Muscle of leg (tissue), 11 donors: ENCODE results near the gene DYNLT1. TPM values are rescaled to one million over a fixed set of nuclear protein-coding genes. Genes with fewer than 3 reads are reported as not detected.
"Not testable (repeated sequence)": the region's sequence is repeated elsewhere in the genome, so short reads cannot be mapped to it uniquely, and the experiment has no call there.

Experiments
- DNase-seq: peaks from one replicate; pipeline ENCODE4 v3.0.0; 2013
- H3K27ac ChIP-seq: one replicate; pipeline ENCODE4 v1.5.1; 2013; ENCODE audit warnings: mild to moderate bottlenecking, low read length, control low read depth
- H3K27me3 ChIP-seq: one replicate; pipeline ENCODE4 v1.6.1; 2013; ENCODE audit warnings: low read length; ENCODE audit not compliant: control insufficient read depth, insufficient read depth
- H3K36me3 ChIP-seq: one replicate; pipeline ENCODE4 v1.6.1; 2013; ENCODE audit warnings: low read length; ENCODE audit not compliant: control insufficient read depth, insufficient read depth
- H3K4me1 ChIP-seq: one replicate; pipeline ENCODE4 v1.6.1; 2013; ENCODE audit warnings: low read length; ENCODE audit not compliant: control insufficient read depth, insufficient read depth
- H3K4me3 ChIP-seq: one replicate; pipeline ENCODE4 v1.5.1; 2013; ENCODE audit warnings: low read length, control low read depth
- H3K9me3 ChIP-seq: replicated peaks from 2 replicates; pipeline ENCODE4 v1.6.1; 2013; ENCODE audit warnings: low read depth, low read length; ENCODE audit not compliant: control insufficient read depth
- WGBS: methylation state at CpG from one replicate; pipeline ENCODE4 v1.1.5; 2013; ENCODE audit warnings: missing lambda C conversion rate; ENCODE audit not compliant: insufficient coverage; 5-methylcytosine and 5-hydroxymethylcytosine counted together
- polyA plus RNA-seq, 8 donors: library from polyadenylated mRNA; unstranded; fragments of 120-200 nt; gene quantifications; one replicate each; pipeline versions ENCODE4 v1.2.1 to v1.2.3, GENCODE V29; 2013; ENCODE audit warnings: inconsistent platforms in 1 of 8, low replicate concordance in 1 of 8; ENCODE audit not compliant: insufficient read length in 8 of 8, insufficient read depth in 1 of 8
- total RNA-seq: library from RNA; stranded (reverse); fragments of 120-200 nt; gene quantifications from one replicate; pipeline ENCODE4 v1.2.4, GENCODE V29; 2013

Gene DYNLT1
- total and polyA plus RNA-seq, 9 donors = 46.0 to 103 (median 84.2) TPM

DNA sequence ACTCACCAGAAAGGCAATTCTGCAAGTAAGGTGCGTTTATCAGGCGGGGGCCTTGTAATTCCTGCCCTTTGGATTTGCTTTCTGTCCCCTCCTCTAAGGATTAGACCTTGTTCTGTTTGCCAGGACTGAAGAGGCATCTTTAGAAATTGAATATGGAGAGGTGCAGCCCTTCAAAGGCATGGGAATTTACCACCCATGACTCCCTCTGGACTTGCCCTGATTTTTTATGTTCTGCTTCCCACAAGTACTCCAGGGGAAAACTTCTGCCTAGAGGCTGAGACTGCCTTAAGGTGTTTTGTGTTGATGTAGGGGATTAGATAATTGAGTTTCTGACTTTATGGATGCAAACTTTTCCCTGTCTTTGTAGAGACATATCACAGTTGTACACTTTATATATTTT, 35.5 kb upstream of the DYNLT1 start:
- 83% methylated on average over 1 of the region's 2 CpGs for WGBS
- H3K9me3 ChIP-seq = no peaks in the 10 kb centered on the region

DNA sequence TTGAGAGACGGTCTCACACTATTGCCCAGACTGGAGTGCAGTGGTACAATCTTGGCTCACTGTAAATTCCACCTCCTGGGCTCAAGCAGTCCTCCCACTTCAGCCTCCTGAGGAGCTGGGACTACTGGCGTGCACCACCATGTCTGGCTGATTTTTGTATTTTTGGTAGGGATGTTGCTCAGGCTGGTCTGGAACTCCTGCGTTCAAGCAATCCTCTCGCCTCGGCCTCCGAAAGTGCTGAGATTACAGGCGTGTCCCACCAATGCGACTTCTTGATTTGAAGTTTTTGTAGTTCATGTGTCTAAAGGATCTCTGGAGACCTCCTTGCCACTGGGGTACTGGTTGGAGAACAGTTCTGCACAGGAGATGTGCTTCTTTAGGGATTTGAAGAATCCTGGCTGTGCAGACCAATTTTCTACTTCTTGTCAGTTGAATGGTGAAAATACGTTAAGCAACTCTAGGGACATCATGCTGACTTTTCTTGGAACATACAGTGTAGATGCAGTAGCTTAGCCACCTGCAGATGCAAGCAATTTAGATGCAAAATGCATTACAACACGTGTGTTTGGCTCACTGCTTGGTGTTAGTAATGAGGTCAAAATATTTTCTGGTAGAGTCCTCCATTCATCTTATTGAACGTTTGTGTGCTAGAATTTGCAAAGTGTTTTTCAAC, 33.5 kb upstream of the DYNLT1 start:
- Histone ChIP-seq H3K36me3 (no peaks in the 10 kb centered on the region), H3K4me3 (no peak overlapping the region), H3K4me1 (no peaks in the 10 kb centered on the region), H3K9me3 (no peaks in the 10 kb centered on the region), H3K27ac (no peak overlapping the region), H3K27me3 (no peaks in the 10 kb centered on the region)
- 64% methylated on average over 7 of the region's 11 CpGs for WGBS
- DNase-seq = peak; percentile 80

More for the DNA sequence above, 35.5 kb upstream of the DYNLT1 start:
- no peaks in the 10 kb centered on the region for H3K4me1 ChIP-seq
- H3K36me3 ChIP-seq = no peaks in the 10 kb centered on the region
- H3K27me3 ChIP-seq = no peaks in the 10 kb centered on the region
- no peak for DNase-seq
- no peak overlapping the region for H3K27ac ChIP-seq
- H3K4me3 ChIP-seq = no peak overlapping the region

GRCh38 chr6:158677094-158677493, 32.6 kb upstream of the DYNLT1 start:
- WGBS = no CpG with 5 or more reads among the region's 3 CpGs
- H3K36me3 ChIP-seq = not testable (repeated sequence)

GRCh38 chr6:158674342-158675131, 30.0 kb upstream of the DYNLT1 start:
- H3K4me3 ChIP-seq = no peak overlapping the region
- H3K9me3 ChIP-seq = no peaks in the 10 kb centered on the region
- H3K27me3 ChIP-seq = no peaks in the 10 kb centered on the region
- DNase-seq = no peak
- no peaks in the 10 kb centered on the region for H3K36me3 ChIP-seq
- H3K4me1 ChIP-seq = no peaks in the 10 kb centered on the region
- no peak overlapping the region for H3K27ac ChIP-seq
- 79% methylated on average over 9 of the region's 14 CpGs for WGBS

More at GRCh38 chr6:158677094-158677493, 32.6 kb upstream of the DYNLT1 start:
- not testable (repeated sequence) for H3K27ac ChIP-seq, H3K4me3 ChIP-seq, H3K4me1 ChIP-seq, H3K27me3 ChIP-seq, DNase-seq, H3K9me3 ChIP-seq

- Histone ChIP-seq H3K4me1 (no peaks in the 10 kb centered on the region), H3K9me3 (no peaks in the 10 kb centered on the region), H3K27ac (no peak overlapping the region), H3K36me3 (no peaks in the 10 kb centered on the region), H3K4me3 (no peak overlapping the region), H3K27me3 (peaks cover under 1% of the 10 kb centered on the region)
- no CpG with 5 or more reads among the region's 6 CpGs for WGBS
- DNase-seq = no peak
Measured at GRCh38 chr6:158672726-158673125, 28.2 kb upstream of the DYNLT1 start.

GRCh38 chr6:158672119-158672518, 27.6 kb upstream of the DYNLT1 start:
- not testable (repeated sequence) for H3K4me3 ChIP-seq, DNase-seq, H3K36me3 ChIP-seq, H3K9me3 ChIP-seq, H3K4me1 ChIP-seq, H3K27me3 ChIP-seq, H3K27ac ChIP-seq
- WGBS = no CpG with 5 or more reads among the region's 8 CpGs

DNA sequence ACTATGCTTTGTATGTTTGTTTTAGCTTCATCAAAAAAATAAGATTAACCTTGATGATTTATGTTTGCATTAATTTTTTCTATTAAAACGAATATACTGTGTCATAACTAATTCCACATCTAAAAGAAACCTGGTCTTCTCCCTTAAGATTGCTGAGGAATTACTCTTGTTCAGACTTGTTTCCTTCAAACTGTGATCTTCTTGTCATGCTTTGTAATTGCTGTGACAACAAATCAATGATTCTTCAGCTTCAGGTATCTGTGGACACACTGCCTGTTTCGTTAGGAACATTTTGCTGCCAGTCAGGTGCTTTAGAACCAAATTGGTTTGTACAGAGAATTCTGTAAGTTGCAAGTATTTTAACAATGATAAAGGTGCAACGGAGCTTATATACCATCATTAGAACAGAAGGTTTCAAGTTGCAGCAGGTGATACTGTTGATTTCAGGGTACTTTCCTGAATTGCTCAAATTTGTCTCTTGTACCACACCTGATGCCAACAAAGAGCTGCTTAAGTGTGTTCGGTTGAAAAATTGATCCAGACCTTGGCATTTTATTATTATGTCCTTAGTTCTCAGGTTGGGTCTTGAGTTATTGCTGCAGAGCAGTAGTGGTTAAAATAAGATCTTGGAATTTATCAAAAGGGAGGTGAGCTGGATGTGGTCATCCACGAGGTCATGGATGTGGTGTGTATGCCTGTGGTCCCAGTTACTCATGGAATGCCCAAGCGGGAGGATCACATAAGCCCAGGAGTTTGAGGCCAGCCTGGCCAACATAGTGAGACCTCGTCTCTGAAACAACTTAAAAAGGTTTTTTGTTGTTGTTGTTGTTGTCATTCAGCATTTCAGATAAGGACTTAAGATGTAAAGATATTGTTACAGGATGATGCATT, 24.8 kb upstream of the DYNLT1 start:
- H3K4me1 ChIP-seq = peaks cover 3% of the 10 kb centered on the region

DNA sequence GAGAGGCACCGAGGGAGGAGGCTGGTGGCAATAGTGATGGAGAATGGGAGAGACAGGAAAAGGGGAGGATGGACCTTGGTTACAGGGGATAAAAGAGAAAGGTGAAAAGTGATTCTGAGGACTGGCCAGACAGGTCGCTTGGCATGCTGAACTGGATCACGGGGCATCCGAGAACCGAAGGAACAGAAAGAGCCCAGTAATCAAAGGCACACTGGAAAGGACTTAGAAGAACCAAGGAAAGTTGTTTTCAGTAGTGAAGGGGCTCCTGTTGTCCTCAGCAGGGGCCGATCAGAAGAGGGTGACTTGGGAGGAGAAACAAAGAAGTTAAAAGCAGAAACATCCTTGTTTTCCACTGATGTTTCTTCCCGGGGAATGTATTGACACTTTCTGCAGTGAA, 24.2 kb upstream of the DYNLT1 start:
- H3K4me3 ChIP-seq = no peak overlapping the region
- no peak for DNase-seq
- H3K27ac ChIP-seq = no peak overlapping the region
- peaks cover 2% of the 10 kb centered on the region for H3K27me3 ChIP-seq
- H3K36me3 ChIP-seq = peaks cover 3% of the 10 kb centered on the region
- WGBS = 84% methylated on average over 5 of the region's 7 CpGs
- no peaks in the 10 kb centered on the region for H3K9me3 ChIP-seq
- peaks cover 5% of the 10 kb centered on the region for H3K4me1 ChIP-seq

More for the DNA sequence above, 24.8 kb upstream of the DYNLT1 start:
- 75% methylated on average over 4 of the region's 7 CpGs for WGBS
- Histone ChIP-seq H3K36me3 (peaks cover 3% of the 10 kb centered on the region), H3K27ac (no peak overlapping the region), H3K27me3 (peaks cover 2% of the 10 kb centered on the region), H3K4me3 (no peak overlapping the region), H3K9me3 (no peaks in the 10 kb centered on the region)
- DNase-seq = no peak

DNA sequence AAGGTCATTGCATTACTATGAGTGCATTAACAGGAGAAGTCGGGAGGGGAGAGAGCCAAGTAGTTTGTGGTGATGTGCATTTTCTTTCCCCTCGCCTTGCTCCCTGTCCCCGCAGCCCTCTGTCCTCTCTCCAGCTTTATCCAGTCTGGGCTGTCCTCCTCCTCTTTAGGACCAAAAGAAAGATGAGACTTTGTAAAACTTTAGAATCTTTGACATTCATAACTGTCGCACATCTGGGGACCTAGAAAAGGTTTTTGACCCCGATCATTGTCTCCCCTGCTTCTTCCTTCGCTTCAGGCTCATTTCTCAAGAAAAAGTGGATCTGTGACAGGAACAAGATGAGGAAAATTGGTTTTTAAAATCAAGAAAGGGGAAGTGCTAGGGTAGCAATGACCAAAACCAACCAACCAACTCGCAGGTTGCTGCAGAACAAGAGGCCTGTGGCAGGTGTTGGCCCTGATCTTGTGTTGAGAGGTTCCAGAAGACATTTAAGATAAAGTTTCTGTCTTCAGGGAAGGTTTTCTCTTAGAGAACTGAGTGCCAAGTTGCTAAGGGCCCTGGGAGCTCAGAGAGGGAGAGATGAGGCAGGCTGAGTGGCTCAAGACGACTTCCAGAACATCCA, 22.9 kb upstream of the DYNLT1 start:
- Histone ChIP-seq H3K36me3 (peaks cover 3% of the 10 kb centered on the region), H3K4me3 (no peak overlapping the region), H3K9me3 (no peaks in the 10 kb centered on the region), H3K27ac (peak overlapping the region; percentile 20), H3K27me3 (peaks cover 5% of the 10 kb centered on the region), H3K4me1 (peaks cover 16% of the 10 kb centered on the region)
- no peak for DNase-seq
- WGBS = 100% methylated on average over 1 of the region's 8 CpGs
